ENCODE data around the gene LNPK. TPM values are rescaled to one million over a fixed set of nuclear protein-coding genes. Genes with fewer than 3 reads are reported as not detected.

Gene LNPK
- polyA plus RNA-seq, 3 donors = 8.1 to 15.3 (median 11.7) TPM

- DNase-seq = no peak
- TF ChIP-seq CTCF (IDR thresholded peaks at IDR 0.05) = no peak
- Histone ChIP-seq H3K4me1 (ENCODE audit: control insufficient read depth in 1 of 2, insufficient read depth in 2 of 2, low read length in 2 of 2) (no peaks in the 10 kb centered on the region), H3K27me3 (ENCODE audit: control insufficient read depth in 2 of 2, insufficient read depth in 2 of 2, low read length in 2 of 2) (no peaks in the 10 kb centered on the region), H3K27ac (ENCODE audit: low read depth in 1 of 2, low read length in 2 of 2) (no peak overlapping the region), H2AFZ (ENCODE audit: insufficient read depth, low read depth, low read length, poor library complexity, severe bottlenecking) (no peak overlapping the region), H4K20me1 (ENCODE audit: insufficient read depth, low read length) (no peaks in the 10 kb centered on the region), H3K9ac (ENCODE audit: insufficient read depth, low read length, poor library complexity, severe bottlenecking) (no peak overlapping the region), H3K9me3 (replicated peaks in 1 of 2; ENCODE audit: control insufficient read depth in 1 of 2, insufficient read depth in 1 of 2, low read length in 2 of 2) (no peaks in the 10 kb centered on the region), H3K4me3 (replicated peaks in 1 of 3; ENCODE audit: low read depth in 2 of 3, low read length in 3 of 3) (no peak overlapping the region), H3K36me3 (replicated peaks in 1 of 2; ENCODE audit: control insufficient read depth in 1 of 2, insufficient read depth in 2 of 2, low read length in 2 of 2) (peaks cover 4 to 39% of the 10 kb centered on the region in 2 donors), H3K4me2 (replicated peaks; ENCODE audit: extremely low read depth, low read length, poor library complexity, severe bottlenecking) (no peak overlapping the region), H3K79me2 (ENCODE audit: insufficient read depth, low read length) (no peaks in the 10 kb centered on the region)
- H3K4me3 Mint-ChIP-seq = no peak overlapping the region
- no peak overlapping the region for H3K27ac Mint-ChIP-seq
- H3K27me3 Mint-ChIP-seq (ENCODE audit: low read depth in 3 of 3) = no peaks in the 10 kb centered on the region
- intact Hi-C loops (cut with micrococcal nuclease) = no loop called here
- H3K4me1 Mint-ChIP-seq = no peaks in the 10 kb centered on the region
- no CpG with 5 or more reads among the region's 2 CpGs for WGBS (ENCODE audit: insufficient coverage)
- peaks cover 34% of the 10 kb centered on the region in 2 donors for H3K36me3 Mint-ChIP-seq
- H3K9me3 Mint-ChIP-seq = peaks cover 0 to 3% (median 0%) of the 10 kb centered on the region in 7 donors
Observed at GRCh38 chr2:175984846-175985245, 17.2 kb downstream of the LNPK start.

DNA sequence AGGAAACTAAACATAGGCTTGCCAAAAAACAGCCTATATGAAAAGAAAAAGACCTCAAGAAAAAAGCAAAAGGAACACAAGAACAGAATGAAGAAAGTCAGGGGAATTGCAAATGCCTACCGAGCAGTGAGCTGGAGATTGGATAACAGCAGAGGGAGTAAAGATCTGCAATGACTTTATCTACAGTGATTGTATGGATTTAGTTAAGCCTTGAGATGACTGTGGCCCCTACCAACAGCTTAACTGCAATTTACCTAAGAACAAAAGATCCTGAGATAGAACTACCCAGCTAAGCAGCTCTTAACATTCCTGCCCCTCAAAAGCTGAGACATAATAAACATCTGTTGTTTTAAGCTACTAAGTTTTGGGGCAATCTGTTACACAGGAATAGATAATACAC is 20.5 kb downstream of the LNPK start:
- no peak for DNase-seq

More for the DNA sequence above, 20.5 kb downstream of the LNPK start:
- intact Hi-C loops (cut with micrococcal nuclease) = no loop called here
- Histone ChIP-seq H2AFZ (ENCODE audit: insufficient read depth, low read depth, low read length, poor library complexity, severe bottlenecking) (no peak overlapping the region), H3K79me2 (ENCODE audit: insufficient read depth, low read length) (no peaks in the 10 kb centered on the region), H3K9ac (ENCODE audit: insufficient read depth, low read length, poor library complexity, severe bottlenecking) (no peak overlapping the region), H3K9me3 (replicated peaks in 1 of 2; ENCODE audit: control insufficient read depth in 1 of 2, insufficient read depth in 1 of 2, low read length in 2 of 2) (no peaks in the 10 kb centered on the region), H3K36me3 (replicated peaks in 1 of 2; ENCODE audit: control insufficient read depth in 1 of 2, insufficient read depth in 2 of 2, low read length in 2 of 2) (peaks cover 11 to 36% of the 10 kb centered on the region in 2 donors), H3K27ac (ENCODE audit: low read depth in 1 of 2, low read length in 2 of 2) (no peak overlapping the region), H3K4me2 (replicated peaks; ENCODE audit: extremely low read depth, low read length, poor library complexity, severe bottlenecking) (no peak overlapping the region), H3K4me3 (replicated peaks in 1 of 3; ENCODE audit: low read depth in 2 of 3, low read length in 3 of 3) (no peak overlapping the region), H3K4me1 (ENCODE audit: control insufficient read depth in 1 of 2, insufficient read depth in 2 of 2, low read length in 2 of 2) (no peaks in the 10 kb centered on the region), H3K27me3 (ENCODE audit: control insufficient read depth in 2 of 2, insufficient read depth in 2 of 2, low read length in 2 of 2) (no peaks in the 10 kb centered on the region), H4K20me1 (ENCODE audit: insufficient read depth, low read length) (no peaks in the 10 kb centered on the region)
- no CpG with 5 or more reads among the region's 1 CpG for WGBS (ENCODE audit: insufficient coverage)
- no peaks in the 10 kb centered on the region for H3K27me3 Mint-ChIP-seq (ENCODE audit: low read depth in 3 of 3)
- H3K4me1 Mint-ChIP-seq = no peaks in the 10 kb centered on the region
- no peak overlapping the region for H3K4me3 Mint-ChIP-seq
- peak overlapping the region in 1 of 7 donors; percentile 20 for H3K27ac Mint-ChIP-seq
- H3K9me3 Mint-ChIP-seq = no peaks in the 10 kb centered on the region
- TF ChIP-seq CTCF (IDR thresholded peaks at IDR 0.05) = no peak
- peaks cover 37 to 43% of the 10 kb centered on the region in 2 donors for H3K36me3 Mint-ChIP-seq

Measured in CD14-positive monocyte (primary cell).